Measurements from ENCODE around the gene KRTAP4-9.
"Not testable (repeated sequence)": the region's sequence is repeated elsewhere in the genome, so short reads cannot be mapped to it uniquely, and the experiment has no call there.

KRTAP4-9 gene

GRCh38 chr17:41131979-41132378 is 26.8 kb downstream of the KRTAP4-9 start:
- no peak for DNase-seq (ENCODE audit: low spot score)

- DNase-seq (ENCODE audit: low spot score): peak; percentile 29
Observed at GRCh38 chr17:41133880-41134735, 28.9 kb downstream of the KRTAP4-9 start.

GRCh38 chr17:41139865-41140264 is 34.7 kb downstream of the KRTAP4-9 start:
- not testable (repeated sequence) for DNase-seq (ENCODE audit: low spot score)

- DNase-seq (ENCODE audit: low spot score): no peak
Observed at GRCh38 chr17:41140360-41141131, 35.4 kb downstream of the KRTAP4-9 start, which contains the start of gene KRTAP4-6. KRTAP4-6 (minus strand) TSS chr17:41140544; CDS start chr17:41140487, 57 bp downstream.

GRCh38 chr17:41141361-41141760 is 36.2 kb downstream of the KRTAP4-9 start:
- DNase-seq (ENCODE audit: low spot score): no peak

- DNase-seq (ENCODE audit: low spot score): no peak
Observed at GRCh38 chr17:41144846-41145245, 39.7 kb downstream of the KRTAP4-9 start.

GRCh38 chr17:41145261-41145660 is 40.1 kb downstream of the KRTAP4-9 start:
- DNase-seq (ENCODE audit: low spot score): no peak

- no peak for DNase-seq (ENCODE audit: low spot score)
Observed at GRCh38 chr17:41147531-41148204, 42.5 kb downstream of the KRTAP4-9 start.

GRCh38 chr17:41148971-41149651 is 43.9 kb downstream of the KRTAP4-9 start:
- DNase-seq (ENCODE audit: low spot score): not testable (repeated sequence)

- no peak for DNase-seq (ENCODE audit: low spot score)
Observed at GRCh38 chr17:41149652-41149985, 44.4 kb downstream of the KRTAP4-9 start, which contains the start of gene KRTAP4-5. KRTAP4-5 (minus strand) TSS chr17:41149825; CDS start chr17:41149767, 58 bp downstream.

- DNase-seq (ENCODE audit: low spot score): no peak
Observed at GRCh38 chr17:41150026-41150425, 44.8 kb downstream of the KRTAP4-9 start.

- DNase-seq (ENCODE audit: low spot score): no peak
Observed at GRCh38 chr17:41151525-41151924, 46.3 kb downstream of the KRTAP4-9 start.

- no peak for DNase-seq (ENCODE audit: low spot score)
Observed at GRCh38 chr17:41153856-41154255, 48.7 kb downstream of the KRTAP4-9 start.
